H1 (cell line): ENCODE data around the gene SLC2A5. TPM values are rescaled to one million over a fixed set of nuclear protein-coding genes. Genes with fewer than 3 reads are reported as not detected.

ENCODE experiments used
- CTCF ChIA-PET: fragments of 300-600 bp; sonication (Branson Sonifier 250); formaldehyde crosslinking; loops from one replicate; lab custom pipeline; 2021; ENCODE audit not compliant: partially characterized antibody; lab: Charles Lee
- POLR2A ChIA-PET: fragments of 300-600 bp; sonication (Branson Sonifier 250); formaldehyde crosslinking; loops from one replicate; lab custom pipeline; 2021; ENCODE audit warnings: inconsistent platforms; ENCODE audit not compliant: partially characterized antibody; lab: Charles Lee
- DNase-seq, 2 experiments: peaks; one replicate each; pipeline versions ENCODE4 v3.0.0 to v3.0.0-alpha.2; 2010 to 2022; ENCODE audit warnings: low spot score in 2 of 2, low read depth in 1 of 2, mixed read lengths in 1 of 2
- FAIRE-seq: peaks from 2 replicates; lab custom pipeline; 2011; peaks lifted over from hg19 to GRCh38; lab: Jason Lieb, UNC
- H2AFZ ChIP-seq: 2 replicates; pipeline ENCODE4 v1.8.1; 2012; ENCODE audit warnings: low read length, inconsistent platforms
- H2AK5ac ChIP-seq: 2 replicates; pipeline ENCODE4 v1.6.1; 2013; ENCODE audit warnings: low read depth, low read length
- H2BK120ac ChIP-seq: replicated peaks from 2 replicates; pipeline ENCODE3; 2013; ENCODE audit warnings: low read depth, low read length, inconsistent platforms
- H2BK12ac ChIP-seq: 2 replicates; pipeline ENCODE4 v1.6.1; 2013; ENCODE audit warnings: low read depth, low read length
- H2BK15ac ChIP-seq: 2 replicates; pipeline ENCODE4 v1.6.1; 2013; ENCODE audit warnings: low read length
- H2BK20ac ChIP-seq: 2 replicates; pipeline ENCODE4 v1.6.1; 2013; ENCODE audit warnings: low read length
- H2BK5ac ChIP-seq: 2 replicates; pipeline ENCODE4 v1.6.1; 2013; ENCODE audit warnings: low read depth, low read length
- H3K14ac ChIP-seq: 2 replicates; pipeline ENCODE4 v1.6.1; 2013; ENCODE audit warnings: inconsistent platforms; ENCODE audit not compliant: insufficient read length
- H3K18ac ChIP-seq: 2 replicates; pipeline ENCODE4 v1.6.1; 2013; ENCODE audit warnings: low read length; ENCODE audit errors: extremely low read depth
- H3K23ac ChIP-seq: 2 replicates; pipeline ENCODE4 v1.6.1; 2013; ENCODE audit warnings: inconsistent platforms; ENCODE audit not compliant: insufficient read length
- H3K23me2 ChIP-seq: 2 replicates; pipeline ENCODE4 v1.6.1; 2013; ENCODE audit warnings: low read depth, low read length
- H3K27ac ChIP-seq: 2 replicates; pipeline ENCODE4 v1.6.1; 2011; ENCODE audit warnings: low read depth, low read length, inconsistent platforms
- H3K27me3 ChIP-seq, 4 experiments: replicated peaks in 1 of 4; 1 replicate in 1 of 4; 2 replicates in 3 of 4; pipeline versions ENCODE4 v1.6.1 to v1.8.1; 2011 to 2013; ENCODE audit warnings: low read length in 3 of 4, mild to moderate bottlenecking in 3 of 4, inconsistent platforms in 2 of 4, mixed read lengths in 2 of 4, moderate library complexity in 1 of 4; ENCODE audit not compliant: control insufficient read depth in 3 of 4, insufficient read depth in 3 of 4; ENCODE audit errors: extremely low read depth in 1 of 4
- H3K36me3 ChIP-seq, 4 experiments: 2 replicates each; pipeline versions ENCODE4 v1.6.1 to v1.8.1; 2011 to 2013; ENCODE audit warnings: mild to moderate bottlenecking in 4 of 4, low read length in 3 of 4, moderate library complexity in 2 of 4, control low read depth in 1 of 4, inconsistent platforms in 1 of 4; ENCODE audit not compliant: insufficient read depth in 4 of 4, control insufficient read depth in 2 of 4
- H3K4ac ChIP-seq: replicated peaks from 2 replicates; pipeline ENCODE3; 2013; ENCODE audit warnings: low read length, low read depth, mixed read lengths, inconsistent platforms; ENCODE audit not compliant: insufficient read length
- H3K4me1 ChIP-seq, 4 experiments: replicated peaks in 1 of 4; 1 replicate in 1 of 4; 2 replicates in 3 of 4; pipeline versions ENCODE4 v1.6.1 to v1.8.1; 2011 to 2013; ENCODE audit warnings: low read length in 3 of 4, inconsistent platforms in 2 of 4, mixed read lengths in 1 of 4; ENCODE audit not compliant: insufficient read depth in 4 of 4, control insufficient read depth in 3 of 4
- H3K4me2 ChIP-seq, 2 experiments: 2 replicates each; pipeline versions ENCODE4 v1.6.1 to v1.8.1; 2011 to 2013; ENCODE audit warnings: low read depth in 2 of 2, low read length in 2 of 2, control low read depth in 1 of 2, inconsistent platforms in 1 of 2, mild to moderate bottlenecking in 1 of 2; ENCODE audit not compliant: insufficient read depth in 1 of 2
- H3K4me3 ChIP-seq, 4 experiments: fragments of 200-600, 300-600 bp in 1 of 4; sonication (generic), shearing (Covaris generic), sonication (Bioruptor Twin) in 1 of 4; 2 replicates each; pipeline versions ENCODE4 v1.5.1 to v1.8.1; 2011 to 2016; ENCODE audit warnings: low read length in 4 of 4, low read depth in 3 of 4, control low read depth in 2 of 4, inconsistent platforms in 2 of 4, mild to moderate bottlenecking in 2 of 4, mixed read lengths in 1 of 4, moderate library complexity in 1 of 4; ENCODE audit not compliant: insufficient read depth in 2 of 4; ENCODE audit errors: extremely low read depth in 1 of 4
- H3K56ac ChIP-seq: replicated peaks from 2 replicates; pipeline ENCODE3; 2013; ENCODE audit warnings: low read depth, mild to moderate bottlenecking, mixed read lengths, low read length, inconsistent platforms; ENCODE audit not compliant: insufficient read length
- H3K79me1 ChIP-seq: 2 replicates; pipeline ENCODE4 v1.6.1; 2013; ENCODE audit warnings: low read depth, low read length, control low read depth
- H3K79me2 ChIP-seq, 2 experiments: 2 replicates each; pipeline versions ENCODE4 v1.6.1 to v1.8.1; 2012 to 2013; ENCODE audit warnings: low read length in 2 of 2, mild to moderate bottlenecking in 2 of 2, inconsistent platforms in 1 of 2; ENCODE audit not compliant: insufficient read depth in 2 of 2, control insufficient read depth in 1 of 2
- H3K9ac ChIP-seq, 4 experiments: replicated peaks in 1 of 4; 1 replicate in 1 of 4; 2 replicates in 3 of 4; pipeline versions ENCODE4 v1.6.1 to v1.8.1; 2011 to 2013; ENCODE audit warnings: low read depth in 3 of 4, low read length in 3 of 4, control low read depth in 2 of 4, mild to moderate bottlenecking in 2 of 4, moderate library complexity in 2 of 4, inconsistent platforms in 1 of 4; ENCODE audit errors: extremely low read depth in 1 of 4
- H3K9me3 ChIP-seq, 2 experiments: 2 replicates each; pipeline versions ENCODE4 v1.6.1 to v1.8.1; 2012 to 2013; ENCODE audit warnings: mild to moderate bottlenecking in 2 of 2, moderate library complexity in 2 of 2, control low read depth in 1 of 2, inconsistent platforms in 1 of 2, low read depth in 1 of 2, low read length in 1 of 2, mixed read lengths in 1 of 2; ENCODE audit not compliant: insufficient read depth in 2 of 2
- H4K20me1 ChIP-seq, 2 experiments: replicated peaks in 1 of 2; 2 replicates each; pipeline versions ENCODE3 to v1.8.1; 2011 to 2013; ENCODE audit warnings: inconsistent platforms in 2 of 2, low read length in 2 of 2, mild to moderate bottlenecking in 1 of 2; ENCODE audit not compliant: insufficient read depth in 2 of 2, control insufficient read depth in 1 of 2
- H4K5ac ChIP-seq: 2 replicates; pipeline ENCODE4 v1.6.1; 2013; ENCODE audit warnings: low read length, low read depth, mixed read lengths, inconsistent platforms; ENCODE audit not compliant: insufficient read length
- H4K8ac ChIP-seq: 2 replicates; pipeline ENCODE4 v1.8.0; 2013; ENCODE audit warnings: mild to moderate bottlenecking, moderate library complexity, low read length, inconsistent platforms; ENCODE audit not compliant: insufficient read depth; ENCODE audit errors: extremely low read depth
- H4K91ac ChIP-seq: replicated peaks from 2 replicates; pipeline ENCODE3; 2013; ENCODE audit warnings: low read length, mixed read lengths, inconsistent platforms; ENCODE audit not compliant: insufficient read length
- CEBPB ChIP-seq: IDR thresholded peaks from 2 replicates; pipeline ENCODE4 v1.6.1; 2012; ENCODE audit warnings: low read depth, low read length
- SIX5 ChIP-seq: IDR thresholded peaks from 2 replicates; pipeline ENCODE4 v1.6.1; 2011; ENCODE audit warnings: mild to moderate bottlenecking, low read depth, low read length
- SP1 ChIP-seq: IDR thresholded peaks from 2 replicates; pipeline ENCODE4 v1.6.1; 2011; ENCODE audit warnings: low read depth, low read length
- TEAD4 ChIP-seq: IDR thresholded peaks from 2 replicates; pipeline ENCODE4 v1.6.1; 2012; ENCODE audit warnings: low read depth, low read length, inconsistent platforms, mixed read lengths
- WGBS, 2 experiments: shearing (Covaris generic) in 1 of 2; methylation state at CpG; one replicate each; pipeline versions ENCODE4 v1.1.6 to v1.1.7; 2013 to 2015; ENCODE audit warnings: low lambda C conversion rate in 2 of 2, mixed read lengths in 2 of 2, inconsistent platforms in 1 of 2, low coverage in 1 of 2, missing lambda C conversion rate in 1 of 2; ENCODE audit not compliant: insufficient replicate concordance in 2 of 2, insufficient coverage in 1 of 2, insufficient read length in 1 of 2; ENCODE audit errors: extremely low coverage in 1 of 2, missing lambda C conversion rate in 1 of 2; 5-methylcytosine and 5-hydroxymethylcytosine counted together
- polyA plus RNA-seq, 7 experiments: library from polyadenylated mRNA; depleted of rRNA in 3 of 7; stranded (reverse) in 5 of 7; unstranded in 2 of 7; fragments of >200 nt in 5 of 7; fragments of 200-250 nt in 2 of 7; gene quantifications; 1 replicate in 5 of 7; 2 replicates in 1 of 7; 4 replicates in 1 of 7; pipeline versions ENCODE4 v1.2.1 to v1.2.3, GENCODE V29; 2011 to 2013; ENCODE audit warnings: missing spikeins in 2 of 7, mixed read lengths in 2 of 7
- total RNA-seq: library from RNA; stranded (reverse); fragmentation: NEBNext Ultra II Directional; extraction: Animal tissue kit (Norgen Biotek cat#: 25700); gene quantifications from 2 replicates; pipeline ENCODE4 v1.2.1, GENCODE V29; 2021

The SLC2A5 gene
- total and polyA plus RNA-seq, 2 of the 8 experiments (the other 6 are each of a cell fraction or from before 2014, with no cell fraction given): 0.12 TPM; not detected in 1

DNA sequence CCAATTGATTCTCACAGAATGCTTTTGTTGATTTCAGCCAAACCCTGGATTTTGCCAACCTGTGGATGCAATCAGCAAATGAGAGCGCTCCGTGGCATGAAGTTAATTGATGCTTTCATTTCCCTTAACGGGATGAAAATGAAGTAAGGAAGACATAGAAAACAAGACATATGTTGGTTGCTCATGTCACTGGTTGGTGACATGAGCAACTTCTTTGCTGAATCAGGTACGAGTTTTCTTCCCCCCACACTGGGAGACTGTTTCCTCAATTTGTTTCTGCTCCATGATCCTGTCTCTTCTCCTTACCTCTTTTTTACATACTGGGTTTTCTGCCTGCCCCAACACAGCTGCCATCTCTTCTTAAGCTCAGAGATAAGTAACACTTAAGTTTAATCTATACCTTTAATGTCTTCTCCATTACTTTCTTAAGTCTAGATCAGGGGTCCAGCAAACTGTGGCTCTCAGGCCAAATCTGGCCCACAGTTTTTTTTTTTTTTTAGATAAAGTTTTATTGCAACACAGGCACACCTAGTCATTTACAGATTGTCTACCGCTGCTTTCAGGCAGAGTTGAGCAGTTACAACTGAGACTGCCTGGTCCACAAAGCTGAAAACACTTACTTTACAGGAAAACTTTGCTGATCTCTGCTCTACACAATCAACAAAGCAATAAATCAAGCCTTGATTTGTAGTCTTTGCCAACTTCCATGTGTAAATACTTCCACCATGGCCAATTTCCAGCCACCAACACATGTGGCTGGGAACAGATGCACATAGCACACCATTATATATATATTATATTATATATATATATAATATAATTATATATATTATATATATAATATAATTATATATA is 46.1 kb upstream of the SLC2A5 start:
- CTCF ChIA-PET: interaction anchor here (0.6 to 1.5 kb wide), 3 partner anchors 152 to 375 kb away, joined by 3 to 4 read pairs (median 4); no protein-coding TSS in a partner anchor

More for the DNA sequence above, 46.1 kb upstream of the SLC2A5 start:
- H4K5ac ChIP-seq: no peak overlapping the region
- 91% methylated on average over 5 of the region's 5 CpGs; no CpG with 5 or more reads in 1 of the 2 experiments for WGBS, 2 experiments
- H2BK5ac ChIP-seq: no peak overlapping the region
- no peak overlapping the region for H3K56ac ChIP-seq
- DNase-seq (no peak), FAIRE-seq (no peak)
- H2BK12ac ChIP-seq: no peak overlapping the region
- H3K18ac ChIP-seq: no peak overlapping the region
- H4K8ac ChIP-seq: no peak overlapping the region
- POLR2A ChIA-PET: interaction anchor here (0.6 kb wide), 1 partner anchor 54 kb away, joined by 3 read pairs; no protein-coding TSS in a partner anchor
- no peak overlapping the region for H2AFZ ChIP-seq
- no peak overlapping the region for H4K91ac ChIP-seq
- H2BK15ac ChIP-seq: no peak overlapping the region
- no peak overlapping the region for H3K4ac ChIP-seq
- H2BK20ac ChIP-seq: no peak overlapping the region
- no peak overlapping the region for H3K27ac ChIP-seq
- H3K4me3 ChIP-seq: no peak overlapping the region
- H3K23me2 ChIP-seq: no peaks in the 10 kb centered on the region
- H3K9ac ChIP-seq: no peak overlapping the region
- H3K23ac ChIP-seq: no peak overlapping the region
- H3K79me1 ChIP-seq: no peaks in the 10 kb centered on the region
- H3K9me3 ChIP-seq: no peaks in the 10 kb centered on the region
- H3K79me2 ChIP-seq: no peaks in the 10 kb centered on the region
- TF ChIP-seq CEBPB (no peak), SIX5 (no peak), TEAD4 (no peak), SP1 (no peak)
- no peak overlapping the region for H2BK120ac ChIP-seq
- H4K20me1 ChIP-seq: peaks cover 0 to 4% of the 10 kb centered on the region in 2 experiments
- no peaks in the 10 kb centered on the region for H3K36me3 ChIP-seq
- H3K14ac ChIP-seq: no peak overlapping the region
- no peaks in the 10 kb centered on the region; a peak in 2 of 7 replicates for H3K4me1 ChIP-seq
- H3K27me3 ChIP-seq: no peaks in the 10 kb centered on the region
- no peak overlapping the region for H2AK5ac ChIP-seq
- no peak overlapping the region for H3K4me2 ChIP-seq
